AML-193 (cell line): ENCODE data around the gene TTYH3.

Experiments
- DNase-seq, 2 experiments: peaks; one replicate each; lab custom pipeline; 2025; lab: John Stamatoyannopoulos, UW

Gene TTYH3

GRCh38 chr7:2635148-2635668 is 3.4 kb downstream of the TTYH3 start:
- no peak for DNase-seq

- DNase-seq: no peak
These were observed 4.3 kb downstream of the TTYH3 start for GRCh38 chr7:2635810-2636701.

- DNase-seq: no peak
These were observed 5.3 kb downstream of the TTYH3 start for GRCh38 chr7:2637066-2637471.

- no peak for DNase-seq
These were observed 5.9 kb downstream of the TTYH3 start for GRCh38 chr7:2637505-2638223.

- no peak for DNase-seq
These were observed 6.6 kb downstream of the TTYH3 start for GRCh38 chr7:2638224-2638991.

GRCh38 chr7:2639181-2639681 is 7.4 kb downstream of the TTYH3 start:
- DNase-seq: no peak

GRCh38 chr7:2639695-2640481 is 8.1 kb downstream of the TTYH3 start:
- DNase-seq: no peak

GRCh38 chr7:2640482-2640830 is 8.7 kb downstream of the TTYH3 start:
- no peak for DNase-seq

- no peak for DNase-seq
These were observed 9.1 kb downstream of the TTYH3 start for GRCh38 chr7:2640846-2641316.

GRCh38 chr7:2641406-2642393 is 9.9 kb downstream of the TTYH3 start:
- no peak for DNase-seq

GRCh38 chr7:2643386-2644219 is 11.8 kb downstream of the TTYH3 start:
- peak in 1 of 2 experiments; percentile 2 for DNase-seq

GRCh38 chr7:2644220-2644561 is 12.4 kb downstream of the TTYH3 start:
- DNase-seq: no peak

- no peak for DNase-seq
These were observed 12.9 kb downstream of the TTYH3 start for GRCh38 chr7:2644562-2645273.

GRCh38 chr7:2645274-2645868 is 13.6 kb downstream of the TTYH3 start:
- DNase-seq: peak; percentile 66 to 86

- DNase-seq: no peak
These were observed 14.5 kb downstream of the TTYH3 start for GRCh38 chr7:2646336-2646679.

GRCh38 chr7:2646680-2647571 is 15.1 kb downstream of the TTYH3 start:
- DNase-seq: no peak

GRCh38 chr7:2647594-2648172 is 15.9 kb downstream of the TTYH3 start:
- DNase-seq: no peak
